ENCODE measurements around the gene THOC2.

DNA sequence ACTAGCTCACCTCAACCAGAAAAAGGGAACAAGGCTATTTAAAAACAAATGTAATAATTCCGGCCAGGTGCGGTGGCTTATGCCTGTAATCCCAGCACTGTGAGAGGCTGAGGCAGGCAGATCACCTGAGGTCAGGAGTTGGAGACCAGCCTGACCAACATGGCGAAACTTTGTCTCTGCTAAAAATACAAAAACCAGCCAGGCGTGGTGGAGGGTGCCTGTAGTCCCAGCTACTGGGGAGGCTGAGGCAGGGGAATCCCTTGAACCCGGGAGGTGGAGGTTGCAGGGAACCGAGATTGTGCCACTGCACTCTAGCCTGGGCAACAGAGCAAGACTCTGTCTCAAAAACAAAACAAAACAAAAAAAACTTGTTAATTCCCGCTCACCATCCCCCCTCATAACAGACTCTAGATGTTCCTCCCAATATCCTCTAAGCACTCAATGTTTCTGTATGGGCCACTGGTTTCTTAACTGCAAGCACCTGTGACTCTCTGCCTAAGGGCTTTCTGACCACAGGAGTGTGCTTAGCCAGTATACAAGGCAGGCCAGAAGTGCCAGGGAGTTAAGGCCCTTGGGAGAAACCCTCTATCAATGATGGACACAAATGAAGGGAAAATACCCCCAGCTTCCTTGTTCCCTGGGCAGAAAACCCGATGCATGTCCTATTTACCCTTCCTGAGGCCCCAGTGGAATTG lies 21.0 kb upstream of the THOC2 start:
- TF ChIP-seq, protein P1, sequence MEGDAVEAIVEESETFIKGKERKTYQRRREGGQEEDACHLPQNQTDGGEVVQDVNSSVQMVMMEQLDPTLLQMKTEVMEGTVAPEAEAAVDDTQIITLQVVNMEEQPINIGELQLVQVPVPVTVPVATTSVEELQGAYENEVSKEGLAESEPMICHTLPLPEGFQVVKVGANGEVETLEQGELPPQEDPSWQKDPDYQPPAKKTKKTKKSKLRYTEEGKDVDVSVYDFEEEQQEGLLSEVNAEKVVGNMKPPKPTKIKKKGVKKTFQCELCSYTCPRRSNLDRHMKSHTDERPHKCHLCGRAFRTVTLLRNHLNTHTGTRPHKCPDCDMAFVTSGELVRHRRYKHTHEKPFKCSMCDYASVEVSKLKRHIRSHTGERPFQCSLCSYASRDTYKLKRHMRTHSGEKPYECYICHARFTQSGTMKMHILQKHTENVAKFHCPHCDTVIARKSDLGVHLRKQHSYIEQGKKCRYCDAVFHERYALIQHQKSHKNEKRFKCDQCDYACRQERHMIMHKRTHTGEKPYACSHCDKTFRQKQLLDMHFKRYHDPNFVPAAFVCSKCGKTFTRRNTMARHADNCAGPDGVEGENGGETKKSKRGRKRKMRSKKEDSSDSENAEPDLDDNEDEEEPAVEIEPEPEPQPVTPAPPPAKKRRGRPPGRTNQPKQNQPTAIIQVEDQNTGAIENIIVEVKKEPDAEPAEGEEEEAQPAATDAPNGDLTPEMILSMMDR (IDR thresholded peaks at IDR 0.05) = no peak
- no peak for TF ChIP-seq POLR2A (IDR thresholded peaks at IDR 0.05)
